Liver (tissue), 10 donors: Measurements from ENCODE around the gene LRRC63. TPM values are rescaled to one million over a fixed set of nuclear protein-coding genes. Genes with fewer than 3 reads are reported as not detected.

ENCODE experiments used
- DNase-seq: peaks from one replicate; pipeline ENCODE4 v3.0.0-alpha.2; 2017; ENCODE audit warnings: low spot score
- H3K27ac ChIP-seq, 2 donors: one replicate each; pipeline ENCODE4 v1.7.0; 2013; ENCODE audit warnings: inconsistent platforms in 2 of 2, low read length in 2 of 2, control low read depth in 1 of 2, low read depth in 1 of 2, mild to moderate bottlenecking in 1 of 2
- H3K27me3 ChIP-seq, 4 donors: one replicate each; pipeline versions ENCODE4 v1.6.1 to v1.7.0; 2013; ENCODE audit warnings: low read length in 3 of 4, inconsistent platforms in 1 of 4, mild to moderate bottlenecking in 1 of 4, moderate library complexity in 1 of 4; ENCODE audit not compliant: control insufficient read depth in 4 of 4, insufficient read depth in 4 of 4
- H3K36me3 ChIP-seq, 4 donors: one replicate each; pipeline versions ENCODE4 v1.6.1 to v1.7.0; 2013; ENCODE audit warnings: low read length in 3 of 4, mild to moderate bottlenecking in 3 of 4, low read depth in 1 of 4, moderate library complexity in 1 of 4; ENCODE audit not compliant: control insufficient read depth in 4 of 4, insufficient read depth in 3 of 4
- H3K4me1 ChIP-seq, 4 donors: one replicate each; pipeline versions ENCODE4 v1.6.1 to v1.7.0; 2013; ENCODE audit warnings: low read length in 3 of 4, mild to moderate bottlenecking in 3 of 4, moderate library complexity in 1 of 4; ENCODE audit not compliant: control insufficient read depth in 4 of 4, insufficient read depth in 4 of 4
- H3K4me3 ChIP-seq, 3 donors: one replicate each; pipeline versions ENCODE4 v1.6.1 to v1.7.0; 2013; ENCODE audit warnings: low read length in 3 of 3, control low read depth in 1 of 3, low read depth in 1 of 3, mild to moderate bottlenecking in 1 of 3
- H3K9ac ChIP-seq, 2 donors: one replicate each; pipeline ENCODE4 v1.7.0; 2013; ENCODE audit warnings: low read length in 2 of 2, mild to moderate bottlenecking in 2 of 2, moderate library complexity in 2 of 2, control low read depth in 1 of 2, low read depth in 1 of 2
- H3K9me3 ChIP-seq, 4 donors: one replicate each; pipeline versions ENCODE4 v1.6.1 to v1.7.0; 2013; ENCODE audit warnings: low read length in 3 of 4; ENCODE audit not compliant: control insufficient read depth in 4 of 4
- ATF3 ChIP-seq: IDR thresholded peaks from 2 replicates; pipeline ENCODE4 v1.6.1; 2016; ENCODE audit warnings: antibody characterized with exemption
- FOXA1 ChIP-seq: IDR thresholded peaks from 2 replicates; pipeline ENCODE4 v1.6.1; 2016; ENCODE audit warnings: antibody characterized with exemption
- JUND ChIP-seq, 2 donors: IDR thresholded peaks; 2 replicates each; pipeline ENCODE4 v1.6.1; 2016; ENCODE audit warnings: antibody characterized with exemption in 2 of 2
- MAX ChIP-seq: IDR thresholded peaks from 2 replicates; pipeline ENCODE4 v1.6.1; 2016; ENCODE audit warnings: antibody characterized with exemption
- REST ChIP-seq: IDR thresholded peaks from 2 replicates; pipeline ENCODE4 v1.6.1; 2016; ENCODE audit warnings: antibody characterized with exemption, mild to moderate bottlenecking
- RXRA ChIP-seq, 2 donors: IDR thresholded peaks; 2 replicates each; pipeline ENCODE4 v1.6.1; 2017 to 2018; ENCODE audit warnings: antibody characterized with exemption in 2 of 2, mild to moderate bottlenecking in 1 of 2
- SP1 ChIP-seq: IDR thresholded peaks from 2 replicates; pipeline ENCODE4 v1.6.1; 2018; ENCODE audit warnings: antibody characterized with exemption, mild to moderate bottlenecking
- TAF1 ChIP-seq: conservative IDR thresholded peaks from 2 replicates; pipeline ENCODE4 v1.6.1; 2016; ENCODE audit warnings: antibody characterized with exemption, mild to moderate bottlenecking
- YY1 ChIP-seq: IDR thresholded peaks from 2 replicates; pipeline ENCODE4 v1.6.1; 2016; ENCODE audit warnings: antibody characterized with exemption, mild to moderate bottlenecking
- ZBTB33 ChIP-seq: IDR thresholded peaks from 2 replicates; pipeline ENCODE4 v1.6.1; 2016; ENCODE audit warnings: antibody characterized with exemption
- WGBS: extraction: QIAGEN DNeasy Blood & Tissue Kit; methylation state at CpG from one replicate; pipeline ENCODE4 v1.1.7; 2013; 5-methylcytosine and 5-hydroxymethylcytosine counted together
- polyA plus RNA-seq, 2 donors: library from polyadenylated mRNA; stranded (reverse) in 1 of 2; unstranded in 1 of 2; fragments of 200-250 nt in 1 of 2; fragments of >200 nt in 1 of 2; fragmentation: Nextera tagmentation in 1 of 2; extraction: Ambion mirVana in 1 of 2; gene quantifications; one replicate each; pipeline versions ENCODE4 v1.2.1 to v1.2.3, GENCODE V29; 2013 to 2015
- small RNA-seq: library from RNA; depleted of rRNA; stranded (forward); fragments of <200 nt; gene quantifications from one replicate; pipeline ENCODE3, GENCODE V24; 2014
- total RNA-seq, 2 donors: library from RNA; depleted of rRNA; stranded (reverse); fragments of >200 nt; gene quantifications; one replicate each; pipeline ENCODE4 v1.2.3, GENCODE V29; 2014
- donor health status: healthy.
- donor health status: healthy.
- donor health status: healthy.
- donor health status: healthy.
- donor health status: healthy.

Gene LRRC63
- total and polyA plus RNA-seq, 4 donors = 0.03 to 0.84 (median 0.09) TPM

- Histone ChIP-seq H3K27ac (no peak overlapping the region), H3K27me3 (no peaks in the 10 kb centered on the region), H3K9ac (no peak overlapping the region), H3K4me1 (peaks cover 0 to 12% (median 7%) of the 10 kb centered on the region in 4 donors), H3K9me3 (no peaks in the 10 kb centered on the region), H3K36me3 (no peaks in the 10 kb centered on the region), H3K4me3 (no peak overlapping the region)
- TF ChIP-seq MAX = no peak
- TF ChIP-seq ZBTB33 = no peak
- no peak for TF ChIP-seq FOXA1
- TF ChIP-seq JUND (IDR thresholded peaks at IDR 0.05) = no peak
- no peak for TF ChIP-seq YY1
- TF ChIP-seq SP1 = no peak
- no peak for TF ChIP-seq TAF1
- no peak for TF ChIP-seq REST
- no peak for TF ChIP-seq RXRA (IDR thresholded peaks at IDR 0.05)
- no peak for TF ChIP-seq ATF3
- WGBS = 86% methylated on average over 5 of the region's 5 CpGs
- no peak for DNase-seq
Measured at GRCh38 chr13:46324976-46325375, 113.2 kb downstream of the LRRC63 start.

Small RNA genes lying within 50 kb of the gene (small RNA-seq; reads per million reads assigned to genes)
- gene RN7SKP5 = not detected
- gene RN7SL288P = not detected

Other genes with a start within 250 kb of the LRRC63 start
- gene ZC3H13, start 159.2 kb upstream of the LRRC63 start, total RNA-seq = 10 to 100 TPM; 11.1 to 62.1 TPM
- gene ZC3H13, start 159.2 kb upstream of the LRRC63 start, polyA plus RNA-seq = 10 to 100 TPM; 10.0 to 46.7 TPM
- gene CPB2, start 106.9 kb upstream of the LRRC63 start, total RNA-seq = 100 to 1,000 TPM; 175 to 997 TPM
- gene CPB2, start 106.9 kb upstream of the LRRC63 start, polyA plus RNA-seq = 100 to 1,000 TPM; 487 to 522 TPM
- gene LCP1, start 29.8 kb upstream of the LRRC63 start, total RNA-seq = 10 to 100 TPM; 44.8 to 90.6 TPM
- 10 to 100 TPM; 12.6 to 27.1 TPM for gene LCP1, start 29.8 kb upstream of the LRRC63 start, polyA plus RNA-seq
- gene RUBCNL, start 175.3 kb downstream of the LRRC63 start, total RNA-seq = 1 to 10 TPM; 1.5 to 4.2 TPM
- gene RUBCNL, start 175.3 kb downstream of the LRRC63 start, polyA plus RNA-seq = under 1 TPM; 0.36 to 0.42 TPM